Stimulated activated CD4-positive, alpha-beta T cell treated with anti-CD3 and anti-CD28 coated beads, Interleukin-1b, Interleukin-23, amount 100 ng/mL, for 1 hour (primary cell): ENCODE measurements around the gene FGGY.
"Not testable (repeated sequence)": the region's sequence is repeated elsewhere in the genome, so short reads cannot be mapped to it uniquely, and the experiment has no call there.

Experiments
- DNase-seq, 2 donors: peaks; one replicate each; pipeline ENCODE4 v3.0.0-alpha.2; 2020; ENCODE audit warnings: low read depth in 2 of 2

The FGGY gene

DNA sequence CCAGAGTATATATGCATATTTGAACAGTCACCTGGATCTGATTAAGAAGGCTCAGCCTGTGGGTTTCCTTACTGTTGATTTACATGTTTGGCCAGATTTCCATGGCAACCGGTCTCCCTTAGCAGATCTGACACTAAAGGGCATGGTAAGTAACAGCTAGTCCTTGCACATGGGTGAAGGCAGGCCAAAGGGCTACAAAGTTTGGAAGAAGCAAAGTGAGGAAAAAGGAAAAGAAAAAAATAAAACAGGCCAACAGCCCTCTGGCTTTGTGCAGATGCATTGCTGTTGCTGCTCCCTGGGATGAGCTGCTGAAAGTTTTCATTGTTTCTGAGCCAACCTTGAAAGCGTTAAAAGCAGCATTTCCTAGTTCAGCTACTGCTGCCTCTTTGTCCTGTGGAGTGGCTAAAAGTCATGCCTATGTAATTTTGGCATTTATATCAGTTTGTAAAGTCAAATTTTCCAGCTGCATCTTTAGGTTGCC is 341.4 kb downstream of the FGGY start:
- DNase-seq = no peak

DNA sequence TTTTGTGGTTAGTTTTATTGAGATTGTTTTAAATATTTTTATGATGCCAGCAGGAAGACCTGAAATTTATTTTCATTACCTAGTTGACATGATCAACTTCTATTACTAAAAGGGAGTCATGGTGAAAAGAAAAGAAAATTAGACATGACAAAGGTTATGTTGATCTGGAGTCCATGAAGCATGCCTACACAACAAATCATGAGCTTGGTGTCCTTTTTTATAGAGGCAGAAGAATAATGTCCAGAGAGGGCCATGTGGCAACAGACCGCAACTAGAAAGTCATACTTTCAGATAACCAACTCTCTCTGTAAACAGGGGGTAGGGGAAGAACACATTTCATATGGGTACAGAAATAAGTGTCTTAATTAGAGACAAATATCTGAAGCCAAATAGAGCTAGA is 342.4 kb downstream of the FGGY start:
- DNase-seq = no peak

DNA sequence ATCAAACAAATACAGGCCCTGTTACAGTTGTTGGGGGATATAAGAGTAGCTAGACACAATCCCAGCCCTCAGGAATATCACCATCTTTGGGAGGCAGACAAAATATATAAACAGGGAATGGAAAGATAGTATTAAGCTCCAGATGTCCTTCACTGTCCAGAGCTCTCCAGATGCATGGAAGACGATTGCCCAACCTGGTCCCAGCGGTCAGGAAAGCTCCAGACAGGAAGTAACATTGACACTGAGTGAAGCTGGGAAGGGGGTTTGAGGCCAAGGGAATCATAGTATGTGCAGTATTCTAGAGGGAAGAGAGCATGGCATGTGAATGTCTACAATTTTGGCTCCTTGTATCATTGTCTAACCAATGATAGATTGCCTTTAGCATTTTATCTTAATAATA is 344.0 kb downstream of the FGGY start:
- no peak for DNase-seq

DNA sequence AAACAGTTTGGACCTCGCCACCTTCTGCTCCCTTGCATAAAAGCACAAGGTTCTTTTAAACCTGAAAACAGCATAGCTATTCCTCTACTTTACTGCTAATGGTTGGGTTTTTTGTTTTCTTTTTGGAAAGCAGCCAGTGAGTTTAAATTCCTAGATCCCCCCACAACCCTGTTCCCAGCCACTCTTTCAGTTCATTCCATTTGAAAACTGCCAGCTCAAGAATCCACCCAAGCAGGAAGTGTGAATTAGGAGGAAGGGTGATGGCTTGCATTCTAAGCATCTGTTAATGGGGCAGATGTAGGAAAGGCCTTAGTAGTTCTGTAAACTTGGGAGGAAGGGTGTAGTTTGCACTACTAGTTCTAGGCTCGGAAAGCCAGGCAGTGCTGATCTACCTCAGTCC is 344.9 kb downstream of the FGGY start:
- no peak for DNase-seq

DNA sequence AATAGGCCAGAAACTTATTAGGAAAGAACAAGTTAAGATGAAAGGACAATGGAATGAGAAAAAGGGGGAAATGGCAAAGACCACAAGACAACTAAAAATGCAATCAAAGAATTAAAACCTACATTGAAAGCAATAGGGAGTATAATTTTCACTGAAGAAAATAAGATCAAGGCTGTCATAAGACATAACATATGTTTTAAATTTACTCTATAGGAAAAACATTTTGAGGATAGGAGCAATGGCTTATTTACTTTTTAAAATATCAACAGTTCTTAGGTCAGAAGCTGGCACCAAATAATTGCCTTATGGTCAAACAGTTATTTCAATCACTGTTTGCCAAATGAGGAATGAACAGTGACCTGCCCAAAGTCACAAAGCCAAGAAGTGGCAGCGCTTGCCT is 346.6 kb downstream of the FGGY start:
- no peak for DNase-seq

DNA sequence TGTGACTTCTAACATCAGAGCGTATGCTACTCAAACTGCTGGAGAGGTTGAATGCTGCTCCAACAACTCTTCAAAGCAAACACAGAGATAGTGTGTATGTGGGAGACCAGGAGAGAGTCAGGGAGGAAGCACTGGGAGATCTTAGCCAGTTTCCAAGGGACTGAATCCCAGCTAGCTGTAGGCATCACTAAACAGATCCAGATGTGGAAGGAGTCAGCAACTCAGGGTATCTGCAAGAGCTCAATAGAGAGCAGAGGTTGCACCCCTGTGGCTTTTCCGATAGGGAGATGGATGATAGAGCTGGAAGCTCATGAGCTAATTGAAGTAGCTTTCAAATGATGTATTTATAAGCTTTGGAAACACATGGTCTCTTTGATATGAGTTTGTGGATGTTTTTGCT is 349.0 kb downstream of the FGGY start:
- DNase-seq = no peak

DNA sequence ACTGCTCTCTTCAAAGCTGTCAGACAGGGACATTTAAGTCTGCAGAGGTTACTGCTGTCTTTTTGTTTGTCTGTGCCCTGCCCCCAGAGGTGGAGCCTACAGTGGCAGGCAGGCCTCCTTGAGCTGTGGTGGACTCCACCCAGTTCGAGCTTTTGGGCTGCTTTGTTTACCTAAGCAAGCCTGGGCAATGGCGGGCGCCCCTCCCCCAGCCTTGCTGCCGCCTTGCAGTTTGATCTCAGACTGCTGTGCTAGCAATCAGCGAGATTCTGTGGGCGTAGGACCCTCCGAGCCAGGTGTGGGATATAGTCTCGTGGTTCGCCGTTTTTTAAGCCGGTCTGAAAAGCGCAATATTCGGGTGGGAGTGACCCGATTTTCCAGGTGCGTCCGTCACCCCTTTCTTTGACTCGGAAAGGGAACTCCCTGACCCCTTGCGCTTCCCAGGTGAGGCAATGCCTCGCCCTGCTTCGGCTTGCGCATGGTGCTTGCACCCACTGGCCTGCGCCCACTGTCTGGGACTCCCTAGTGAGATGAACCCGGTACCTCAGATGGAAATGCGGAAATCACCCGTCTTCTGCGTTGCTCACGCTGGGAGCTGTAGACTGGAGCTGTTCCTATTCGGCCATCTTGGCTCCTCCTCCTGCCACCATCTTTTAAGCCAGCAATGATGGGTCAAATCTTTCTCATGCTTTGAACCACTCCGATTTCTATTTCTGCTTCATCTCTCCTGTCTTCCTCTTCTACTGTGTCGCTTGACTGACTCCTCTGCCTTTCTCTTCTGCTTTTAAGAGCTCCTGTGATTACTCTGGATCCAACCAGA is 356.5 kb downstream of the FGGY start:
- not testable (repeated sequence) for DNase-seq

DNA sequence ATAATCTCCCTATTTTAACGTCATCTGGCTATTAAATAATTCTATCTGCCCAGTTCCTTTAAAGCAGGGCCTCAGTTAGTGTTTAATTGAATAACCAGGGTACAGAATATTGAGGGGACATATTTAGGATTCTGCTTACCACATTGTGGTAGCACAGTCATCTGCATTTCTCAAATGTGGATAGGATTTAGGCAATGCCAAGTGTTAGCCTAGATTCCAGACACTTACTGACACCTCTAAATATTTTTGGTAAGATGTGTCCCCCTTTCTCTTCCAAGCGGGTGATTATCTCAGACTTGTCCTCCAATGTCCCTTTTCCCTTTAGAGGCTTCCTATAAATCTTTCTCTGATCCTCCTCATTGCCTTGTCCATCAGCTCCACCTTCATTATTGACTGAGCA is 357.1 kb downstream of the FGGY start:
- DNase-seq = no peak

DNA sequence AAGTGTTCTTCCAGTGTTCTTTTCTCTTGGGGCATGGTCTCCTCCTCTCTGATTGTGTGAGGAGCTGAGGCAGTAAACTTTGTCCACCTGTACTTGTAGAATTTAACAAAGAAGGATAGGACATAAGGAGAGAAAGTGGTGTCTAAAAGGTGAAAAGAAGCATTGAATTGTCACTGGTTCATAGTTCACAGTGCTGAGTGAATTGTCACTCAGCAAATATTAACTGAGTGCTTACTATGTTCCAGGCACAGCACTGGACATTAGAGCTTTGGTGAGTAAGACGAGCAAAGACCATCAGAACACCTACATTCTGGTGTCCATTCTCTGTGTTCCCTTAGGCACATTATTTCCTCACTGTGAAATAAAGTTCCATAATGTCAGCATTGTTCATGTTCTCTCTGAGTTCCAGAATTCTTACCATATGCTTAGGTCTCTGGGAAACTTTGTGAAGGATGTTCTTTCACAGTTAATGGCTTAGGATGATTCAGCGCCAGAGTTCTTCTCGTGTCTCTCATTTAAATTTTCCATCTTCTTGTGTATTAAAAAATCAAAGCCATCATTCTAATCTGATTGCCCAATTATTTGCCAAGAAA is 361.1 kb downstream of the FGGY start:
- no peak for DNase-seq

DNA sequence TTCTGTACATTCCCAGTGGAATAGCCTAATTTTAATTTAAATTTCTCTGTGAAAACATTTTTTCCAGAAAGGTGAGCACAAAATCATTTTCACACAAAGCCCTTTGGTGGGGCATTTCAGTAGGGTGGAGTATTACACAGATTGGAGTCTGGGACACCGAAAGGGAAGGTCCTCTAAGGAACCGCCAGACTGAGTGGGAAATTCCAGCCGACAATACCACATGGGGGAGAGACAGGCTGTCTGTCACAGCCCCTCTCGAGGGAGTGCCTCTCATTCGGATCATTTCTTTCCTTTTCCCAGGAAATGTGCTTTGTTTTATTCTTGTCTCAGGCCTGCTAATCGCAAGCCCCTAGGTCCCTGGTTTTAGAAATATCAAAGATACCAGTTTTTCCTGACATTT is 367.3 kb downstream of the FGGY start:
- DNase-seq = no peak

DNA sequence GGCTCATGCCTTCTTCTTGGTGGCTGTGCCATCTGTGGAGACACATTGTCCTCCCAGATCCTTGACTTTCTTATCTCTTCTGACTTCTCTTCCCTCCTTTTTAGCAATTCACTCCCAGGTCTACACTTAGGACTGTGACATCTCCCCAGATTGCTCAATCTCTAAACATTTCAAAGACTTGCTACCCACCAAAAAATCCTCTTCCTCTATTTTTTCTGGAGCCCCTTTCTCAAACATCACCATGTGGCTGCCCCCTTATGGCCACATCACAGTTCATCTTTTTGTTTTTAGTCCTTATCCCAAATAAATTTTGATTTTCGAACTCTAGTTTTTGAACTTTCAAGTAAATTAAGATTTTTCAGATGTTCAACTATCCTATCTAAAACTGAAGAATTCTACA is 369.2 kb downstream of the FGGY start:
- no peak for DNase-seq

DNA sequence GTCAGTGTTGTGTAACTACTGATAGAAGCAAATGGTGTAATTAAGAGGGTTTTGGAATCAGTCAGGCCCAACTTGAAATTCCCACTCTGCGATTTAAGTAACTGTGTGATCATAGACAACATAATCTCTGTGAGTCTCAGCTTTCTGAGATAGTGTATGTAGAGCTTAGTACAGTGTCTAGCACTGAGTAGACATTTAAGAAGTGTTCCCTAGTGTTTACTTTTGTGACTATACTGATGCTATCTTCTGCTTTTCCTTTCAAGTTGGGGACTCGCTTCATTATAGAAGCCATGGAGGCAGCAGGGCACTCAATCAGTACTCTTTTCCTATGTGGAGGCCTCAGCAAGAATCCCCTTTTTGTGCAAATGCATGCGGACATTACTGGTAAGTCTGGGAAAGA is 370.1 kb downstream of the FGGY start:
- DNase-seq = no peak

DNA sequence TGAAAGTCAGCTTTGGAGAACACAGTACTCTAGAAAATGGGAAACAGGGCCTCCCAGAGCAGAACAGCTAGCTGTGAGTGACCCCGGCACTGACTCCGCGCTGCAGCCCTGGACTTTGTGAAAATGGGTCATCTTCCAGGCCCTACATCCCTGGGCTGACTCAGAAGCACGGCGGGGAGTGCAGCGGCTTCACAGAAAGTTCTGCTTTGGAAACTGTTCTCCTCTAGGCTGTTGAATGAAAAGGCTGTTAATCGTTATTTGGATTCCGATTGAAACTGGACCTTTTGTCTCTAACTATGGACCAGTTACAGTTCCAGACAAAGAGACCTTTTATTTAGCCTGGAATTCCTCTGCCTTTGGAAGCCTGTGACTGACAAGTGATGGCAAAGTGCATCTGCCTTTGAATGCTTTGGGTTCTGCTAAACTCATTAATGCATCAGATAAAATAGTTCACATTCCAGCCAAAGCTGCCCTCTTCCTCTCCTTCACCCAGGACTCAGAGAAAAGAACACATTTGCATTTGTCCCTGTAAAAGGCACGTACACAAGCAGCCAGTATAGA is 372.9 kb downstream of the FGGY start:
- DNase-seq = no peak

DNA sequence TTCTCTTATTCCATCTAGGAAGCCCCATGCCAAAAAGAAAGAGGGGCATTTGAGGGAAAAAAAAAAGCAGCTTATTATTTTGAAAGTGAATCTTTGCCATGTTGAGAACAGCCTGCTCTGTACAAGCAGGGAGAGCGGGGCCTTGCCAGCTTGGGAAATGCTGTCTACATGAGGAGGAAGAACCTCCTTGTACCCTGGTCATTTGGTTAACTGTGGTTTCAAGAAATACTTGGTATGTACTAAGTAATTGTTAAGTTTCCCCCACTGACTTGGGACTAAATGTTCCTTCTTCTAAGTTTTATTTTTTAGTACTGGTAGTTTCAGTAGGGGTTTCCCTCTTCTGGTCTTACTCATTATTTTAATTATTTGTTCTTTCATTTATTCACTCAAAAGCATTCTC is 373.8 kb downstream of the FGGY start:
- DNase-seq = no peak

DNA sequence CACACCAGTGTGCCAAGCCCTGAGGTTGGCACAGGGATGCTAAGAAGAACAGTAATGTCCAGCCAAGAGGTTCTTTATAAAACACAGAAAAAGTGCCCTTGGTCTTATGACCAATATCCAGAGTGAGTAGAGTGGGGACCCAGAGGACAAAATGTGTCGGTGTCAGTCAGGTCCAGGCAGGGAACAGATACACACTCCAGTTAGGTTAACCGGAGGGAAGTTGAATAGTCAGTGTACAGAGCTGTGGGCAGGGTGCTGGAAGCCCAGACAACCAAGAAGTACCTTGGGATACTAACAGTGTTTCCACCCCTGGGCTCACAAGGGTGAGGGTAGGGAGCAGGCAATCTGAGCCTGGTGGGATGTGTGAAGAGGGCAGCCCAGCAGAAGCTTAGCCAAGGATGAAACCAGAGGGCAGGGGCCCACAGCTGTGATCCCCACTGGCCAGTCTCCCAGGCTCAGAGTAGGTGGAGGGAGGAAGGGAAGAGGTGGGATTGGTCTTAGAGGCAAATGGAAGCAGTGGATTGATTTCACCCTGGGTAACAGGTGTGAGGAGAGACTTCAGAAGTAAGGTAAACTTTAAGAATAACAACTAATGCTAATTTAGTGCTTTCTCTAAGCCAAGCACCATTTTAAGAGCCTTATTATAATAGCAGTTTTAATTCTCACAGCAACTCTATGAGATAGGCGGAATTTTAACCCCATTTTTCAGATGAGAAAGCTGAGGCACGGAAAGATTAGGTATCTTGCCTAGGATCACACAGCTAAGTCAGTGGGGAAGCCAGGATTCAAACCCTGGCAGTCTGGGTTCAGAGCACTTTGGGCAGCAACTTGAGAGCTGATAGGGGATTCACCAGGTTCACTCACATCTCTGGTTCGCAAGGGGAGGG is 374.4 kb downstream of the FGGY start:
- DNase-seq = no peak

DNA sequence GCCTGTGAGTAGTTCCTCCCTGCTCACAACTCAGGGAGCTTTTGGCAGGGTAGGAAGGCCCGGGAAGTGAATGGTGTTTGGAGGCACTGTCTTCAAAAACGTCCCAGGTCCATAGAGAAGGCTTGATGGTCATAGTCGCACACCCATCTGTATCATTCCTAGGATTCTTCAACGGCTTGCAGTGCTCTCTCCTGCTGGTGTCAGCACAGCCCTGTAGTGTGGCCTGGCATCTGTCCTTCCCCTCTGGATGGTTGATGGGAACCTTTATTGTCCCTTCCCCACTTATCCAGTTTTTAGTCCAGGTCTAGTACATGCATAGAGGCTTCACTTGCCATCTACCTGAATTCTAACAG is 375.0 kb downstream of the FGGY start:
- no peak for DNase-seq

DNA sequence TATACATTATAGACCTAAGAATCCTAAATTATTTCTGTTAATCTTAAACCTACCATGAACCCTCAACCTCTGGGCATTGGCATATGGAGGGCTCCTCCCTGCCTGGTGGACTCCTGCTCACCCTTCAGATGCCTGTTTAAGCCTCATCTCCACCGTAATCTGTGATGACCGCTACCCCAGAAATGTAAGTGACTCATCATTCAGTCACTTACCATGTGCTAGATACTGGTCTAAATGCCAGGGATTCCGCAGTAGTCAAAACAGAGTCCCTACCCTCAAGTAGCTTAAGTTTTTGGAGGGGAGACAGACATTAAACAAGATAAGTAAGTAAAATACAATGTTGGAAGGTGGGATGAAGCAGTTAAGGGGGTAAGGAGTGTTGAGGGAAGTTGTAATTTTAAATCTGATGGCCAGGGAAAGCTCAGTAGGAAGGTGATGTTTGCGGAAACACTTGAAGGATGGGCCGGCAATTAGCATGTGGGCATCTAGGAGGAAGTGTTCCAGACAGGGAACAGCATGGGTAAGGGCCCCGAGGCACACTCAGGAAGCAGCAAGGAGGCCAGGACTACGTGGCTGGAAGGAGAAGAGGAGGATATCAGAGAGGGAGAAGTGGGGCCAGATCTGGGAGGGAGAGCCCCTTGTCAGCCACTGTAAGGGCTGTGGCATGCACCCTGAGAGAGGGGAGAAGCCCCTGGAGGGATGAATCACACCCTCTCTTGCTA is 376.1 kb downstream of the FGGY start:
- no peak for DNase-seq

DNA sequence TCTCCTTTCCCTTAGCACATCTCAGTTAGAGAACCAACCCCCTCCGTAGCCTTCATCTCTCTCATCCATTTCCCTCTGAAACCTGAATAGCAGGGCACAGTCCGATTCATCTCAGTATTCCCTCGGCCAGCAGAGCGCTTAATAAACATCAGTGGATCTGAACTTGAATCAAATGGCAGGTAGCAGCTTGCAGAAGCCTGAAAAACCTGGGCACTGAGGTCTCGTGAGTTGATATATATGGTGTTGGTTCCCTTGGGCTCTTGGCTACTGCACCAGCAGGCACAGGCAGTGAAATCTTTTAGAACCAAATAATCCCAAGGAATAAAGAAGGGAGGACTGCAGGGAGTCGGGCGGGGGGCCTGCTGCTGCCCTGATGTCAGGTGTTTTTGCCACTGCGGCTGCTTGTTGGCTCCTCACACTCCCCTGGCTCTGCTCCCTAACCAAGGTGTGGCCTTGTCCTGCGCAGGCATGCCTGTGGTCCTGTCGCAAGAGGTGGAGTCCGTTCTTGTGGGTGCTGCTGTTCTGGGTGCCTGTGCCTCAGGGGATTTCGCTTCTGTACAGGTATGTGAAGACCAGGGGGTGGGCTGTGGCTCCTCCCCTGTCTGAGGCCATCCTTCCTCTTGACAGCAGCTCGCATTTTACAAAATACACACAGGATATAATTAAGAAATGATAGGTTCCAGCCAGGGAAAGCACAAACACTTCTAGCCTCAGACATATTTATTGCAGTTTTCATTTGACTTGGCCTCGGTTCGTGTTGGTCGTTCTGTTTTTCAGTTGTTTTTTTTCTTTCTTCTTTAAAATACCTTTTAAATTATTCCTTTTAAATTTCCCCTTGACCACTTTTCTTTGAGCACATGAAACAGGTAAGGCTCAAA is 376.9 kb downstream of the FGGY start:
- DNase-seq = no peak

DNA sequence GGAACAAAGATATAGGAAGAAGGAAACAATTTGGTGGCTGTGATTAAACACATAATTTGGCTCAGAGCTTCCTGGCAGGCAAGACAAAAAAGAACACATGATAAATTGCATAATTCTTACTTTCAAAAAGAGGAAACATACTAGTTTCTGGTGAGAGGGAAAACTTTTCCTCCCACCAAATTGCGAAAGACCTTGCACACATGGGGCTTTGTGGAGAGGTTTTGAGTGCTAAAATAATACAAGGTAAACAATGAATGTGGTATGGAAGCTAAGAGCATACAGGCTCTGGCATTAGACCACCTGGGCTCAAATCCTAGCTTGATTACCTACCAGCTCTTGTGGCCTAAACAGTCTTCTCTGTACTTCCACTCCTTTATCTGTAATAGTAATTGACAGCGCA is 377.7 kb downstream of the FGGY start:
- DNase-seq = no peak

DNA sequence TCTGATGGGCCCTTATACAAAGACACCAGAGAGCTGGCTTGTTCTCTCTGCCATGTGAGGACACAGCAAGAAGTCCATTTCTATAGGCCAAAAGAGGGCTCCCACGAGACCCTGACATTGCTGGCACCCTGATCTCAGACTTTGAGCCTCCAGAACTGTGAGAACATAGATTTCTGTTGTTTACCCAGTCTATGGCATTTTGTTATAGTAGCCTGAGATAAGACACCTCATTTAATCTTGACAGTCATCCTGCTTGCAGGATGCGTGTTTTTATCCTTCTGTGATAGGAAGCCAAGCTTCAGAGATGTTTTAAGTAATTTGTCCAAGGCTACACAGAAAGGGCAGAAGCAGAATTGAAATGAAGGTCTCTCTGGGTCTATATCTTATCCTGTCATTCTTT is 379.0 kb downstream of the FGGY start:
- no peak for DNase-seq

DNA sequence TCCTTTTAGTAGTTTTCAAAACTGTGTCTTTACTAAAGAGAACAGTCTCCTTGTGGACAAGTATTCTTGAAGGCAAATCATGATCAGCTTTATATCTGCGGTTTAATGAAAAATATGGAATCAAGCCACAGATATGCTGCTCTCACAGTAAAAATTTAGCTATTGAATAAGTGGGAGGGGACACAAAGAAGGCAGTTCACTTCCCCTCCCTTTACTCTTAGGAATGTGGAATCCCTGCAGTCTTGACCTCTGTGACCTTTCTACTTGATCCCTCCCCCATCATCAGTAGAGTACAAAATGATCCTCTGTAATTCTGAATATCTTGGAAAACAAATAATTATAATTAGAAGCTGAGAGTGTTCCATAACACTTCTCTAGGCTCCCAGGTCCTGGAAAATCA is 381.1 kb downstream of the FGGY start:
- DNase-seq = no peak
